Hepatocyte (in vitro differentiated cells): ENCODE data around the gene SEL1L3.

Experiments used
- EZH2 ChIP-seq: fragments of 200-600 bp; sonication (generic); IDR thresholded peaks from 2 replicates; pipeline ENCODE4 v1.6.1; 2016; ENCODE audit warnings: antibody characterized with exemption, mild to moderate bottlenecking, borderline replicate concordance
- EZH2phosphoT487 ChIP-seq: fragments of 200-600 bp; sonication (generic); IDR thresholded peaks from one replicate; pipeline ENCODE4 v1.6.1; 2018; ENCODE audit warnings: antibody characterized with exemption, mild to moderate bottlenecking, low read depth, moderate library complexity; ENCODE audit not compliant: unreplicated experiment, severe bottlenecking
- TF ChIP-seq, protein P1 (sequence below): fragments of 200-600 bp; sonication (generic); IDR thresholded peaks from 2 replicates; pipeline ENCODE4 v1.5.1; 2016; ENCODE audit warnings: antibody characterized with exemption, mild to moderate bottlenecking; ENCODE audit not compliant: poor library complexity

DNA sequence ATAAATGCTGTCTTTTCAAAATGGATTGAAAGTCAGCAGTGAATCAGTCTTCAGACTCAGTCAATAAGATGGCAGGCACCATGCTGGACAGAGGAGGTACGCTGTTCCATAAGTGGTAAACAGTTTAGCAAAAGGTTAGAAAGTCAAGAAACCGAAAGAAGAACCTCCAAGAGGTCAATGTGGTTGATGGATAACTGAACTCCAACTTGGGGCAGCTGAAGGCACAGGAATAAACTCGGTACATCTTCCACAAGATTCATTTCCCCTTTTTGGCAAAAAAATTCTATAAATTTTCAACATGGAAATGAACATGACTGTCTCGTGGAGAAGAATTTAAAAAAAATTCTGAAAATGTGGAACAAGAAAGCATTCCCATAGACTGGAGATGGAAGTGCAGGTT lies 18.4 kb upstream of the SEL1L3 start:
- TF ChIP-seq, protein P1, sequence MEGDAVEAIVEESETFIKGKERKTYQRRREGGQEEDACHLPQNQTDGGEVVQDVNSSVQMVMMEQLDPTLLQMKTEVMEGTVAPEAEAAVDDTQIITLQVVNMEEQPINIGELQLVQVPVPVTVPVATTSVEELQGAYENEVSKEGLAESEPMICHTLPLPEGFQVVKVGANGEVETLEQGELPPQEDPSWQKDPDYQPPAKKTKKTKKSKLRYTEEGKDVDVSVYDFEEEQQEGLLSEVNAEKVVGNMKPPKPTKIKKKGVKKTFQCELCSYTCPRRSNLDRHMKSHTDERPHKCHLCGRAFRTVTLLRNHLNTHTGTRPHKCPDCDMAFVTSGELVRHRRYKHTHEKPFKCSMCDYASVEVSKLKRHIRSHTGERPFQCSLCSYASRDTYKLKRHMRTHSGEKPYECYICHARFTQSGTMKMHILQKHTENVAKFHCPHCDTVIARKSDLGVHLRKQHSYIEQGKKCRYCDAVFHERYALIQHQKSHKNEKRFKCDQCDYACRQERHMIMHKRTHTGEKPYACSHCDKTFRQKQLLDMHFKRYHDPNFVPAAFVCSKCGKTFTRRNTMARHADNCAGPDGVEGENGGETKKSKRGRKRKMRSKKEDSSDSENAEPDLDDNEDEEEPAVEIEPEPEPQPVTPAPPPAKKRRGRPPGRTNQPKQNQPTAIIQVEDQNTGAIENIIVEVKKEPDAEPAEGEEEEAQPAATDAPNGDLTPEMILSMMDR = no peak
- TF ChIP-seq EZH2 (no peak), EZH2phosphoT487 (no peak)
